Adrenal gland (tissue), 5 donors: ENCODE measurements around the gene TOP2A.

Source experiments
- CTCF ChIP-seq, 6 experiments: fragments of 450-650 bp in 4 of 6; fragments of 200-600 bp in 2 of 6; sonication (generic) in 1 of 6; IDR thresholded peaks; 1 replicate in 5 of 6; 2 replicates in 1 of 6; pipeline versions ENCODE4 v1.5.1 to v1.8.0; 2016 to 2021; ENCODE audit warnings: antibody characterized with exemption in 6 of 6, mild to moderate bottlenecking in 2 of 6, moderate library complexity in 1 of 6
- POLR2A ChIP-seq, 2 donors: fragments of 450-650 bp; IDR thresholded peaks; one replicate each; pipeline ENCODE4 v1.6.1; 2017; ENCODE audit warnings: antibody characterized with exemption in 2 of 2, mild to moderate bottlenecking in 2 of 2, moderate library complexity in 1 of 2
- donor health status: DM: no; HTN: no; CAD: no.

DNA sequence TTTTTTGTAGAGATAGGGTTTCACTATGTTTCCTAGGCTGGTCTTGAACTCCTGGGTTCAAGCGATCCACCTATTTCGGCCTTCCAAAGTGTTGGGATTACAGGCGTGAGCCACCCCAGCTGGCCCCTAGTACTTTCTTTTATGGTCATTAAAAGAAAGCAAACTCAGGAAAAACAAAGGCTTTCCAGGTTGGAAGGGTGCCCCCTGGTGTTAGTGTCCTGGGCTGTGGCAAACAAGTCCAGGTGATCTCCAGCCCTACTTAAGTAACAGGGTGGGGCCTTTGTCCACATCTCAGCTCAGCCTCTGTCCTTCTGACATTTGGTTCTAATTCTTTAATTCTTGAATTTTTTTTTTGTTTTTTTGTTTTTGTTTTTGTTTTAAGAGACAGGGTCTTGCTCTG, 32.5 kb upstream of the TOP2A start:
- peak in 3 of 6 experiments; percentile 34 to 48 (median 38) for TF ChIP-seq CTCF (IDR thresholded peaks at IDR 0.05)
- no peak for TF ChIP-seq POLR2A (IDR thresholded peaks at IDR 0.05)
